Measurements from ENCODE around the gene C4orf17.

DNA sequence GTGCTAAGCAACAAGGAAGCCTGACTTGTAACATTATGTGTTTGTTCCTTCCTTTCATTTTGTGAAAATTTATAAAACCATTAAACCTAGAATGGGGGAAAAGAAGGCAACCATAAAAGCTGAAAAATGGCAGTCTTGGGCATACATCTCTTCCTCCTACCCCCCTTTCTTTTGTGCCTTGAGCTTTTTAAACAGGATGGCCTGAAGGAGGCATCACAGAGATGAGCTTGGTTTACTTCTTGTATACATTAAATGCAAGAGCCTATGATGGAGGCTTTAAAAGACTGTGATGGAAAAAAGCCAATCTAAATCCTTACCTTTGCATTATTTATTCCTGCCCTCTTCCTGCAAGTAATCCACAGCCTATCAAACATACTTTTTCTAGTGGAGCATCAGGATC, 39.5 kb upstream of the C4orf17 start:
- TF ChIP-seq EZH2 (IDR thresholded peaks at IDR 0.05; ENCODE audit: insufficient read depth, poor library complexity, severe bottlenecking) (no peak), EZH2phosphoT487 (IDR thresholded peaks at IDR 0.05; ENCODE audit: insufficient read depth, low read depth) (no peak)
